SK-N-SH treated with all-trans-retinoic acid at 6 μM for 48 hours (cell line): ENCODE data around the gene PLD1.

Experiments used
- ARNTL ChIP-seq: fragments of 450-650 bp; formaldehyde crosslinking; IDR thresholded peaks from 2 replicates; pipeline ENCODE4 v1.5.0; 2020; ENCODE audit warnings: low read depth, mild to moderate bottlenecking, moderate library complexity, borderline replicate concordance
- GLIS3 ChIP-seq: fragments of 250-450 bp; sonication (Bioruptor Pico); IDR thresholded peaks from 2 replicates; pipeline ENCODE4 v1.5.0; 2020; ENCODE audit warnings: mild to moderate bottlenecking, moderate library complexity
- PATZ1 ChIP-seq: fragments of 250-450 bp; sonication (Bioruptor Pico); IDR thresholded peaks from 2 replicates; pipeline ENCODE4 v1.8.0; 2020; ENCODE audit warnings: mild to moderate bottlenecking, moderate library complexity, borderline replicate concordance
- SNAI2 ChIP-seq: fragments of 250-450 bp; sonication (Bioruptor Pico); IDR thresholded peaks from 2 replicates; pipeline ENCODE4 v1.5.0; 2020; ENCODE audit warnings: mild to moderate bottlenecking, moderate library complexity
- TOX ChIP-seq: fragments of 250-450 bp; sonication (Bioruptor Pico); IDR thresholded peaks from 2 replicates; pipeline ENCODE4 v1.8.0; 2021; ENCODE audit warnings: mild to moderate bottlenecking, moderate library complexity, borderline replicate concordance
- TF ChIP-seq, protein P1 (sequence below): fragments of 250-450 bp; sonication (Bioruptor Pico); IDR thresholded peaks from 2 replicates; pipeline ENCODE4 v1.5.0; 2020; ENCODE audit warnings: mild to moderate bottlenecking, moderate library complexity

- no peak for TF ChIP-seq GLIS3 (CRISPR knock-in tag)
- TF ChIP-seq TOX (CRISPR knock-in tag) = no peak
- TF ChIP-seq PATZ1 (CRISPR knock-in tag) = no peak
- TF ChIP-seq SNAI2 (CRISPR knock-in tag) = no peak
- TF ChIP-seq ARNTL (CRISPR knock-in tag) = no peak
- TF ChIP-seq, protein P1, sequence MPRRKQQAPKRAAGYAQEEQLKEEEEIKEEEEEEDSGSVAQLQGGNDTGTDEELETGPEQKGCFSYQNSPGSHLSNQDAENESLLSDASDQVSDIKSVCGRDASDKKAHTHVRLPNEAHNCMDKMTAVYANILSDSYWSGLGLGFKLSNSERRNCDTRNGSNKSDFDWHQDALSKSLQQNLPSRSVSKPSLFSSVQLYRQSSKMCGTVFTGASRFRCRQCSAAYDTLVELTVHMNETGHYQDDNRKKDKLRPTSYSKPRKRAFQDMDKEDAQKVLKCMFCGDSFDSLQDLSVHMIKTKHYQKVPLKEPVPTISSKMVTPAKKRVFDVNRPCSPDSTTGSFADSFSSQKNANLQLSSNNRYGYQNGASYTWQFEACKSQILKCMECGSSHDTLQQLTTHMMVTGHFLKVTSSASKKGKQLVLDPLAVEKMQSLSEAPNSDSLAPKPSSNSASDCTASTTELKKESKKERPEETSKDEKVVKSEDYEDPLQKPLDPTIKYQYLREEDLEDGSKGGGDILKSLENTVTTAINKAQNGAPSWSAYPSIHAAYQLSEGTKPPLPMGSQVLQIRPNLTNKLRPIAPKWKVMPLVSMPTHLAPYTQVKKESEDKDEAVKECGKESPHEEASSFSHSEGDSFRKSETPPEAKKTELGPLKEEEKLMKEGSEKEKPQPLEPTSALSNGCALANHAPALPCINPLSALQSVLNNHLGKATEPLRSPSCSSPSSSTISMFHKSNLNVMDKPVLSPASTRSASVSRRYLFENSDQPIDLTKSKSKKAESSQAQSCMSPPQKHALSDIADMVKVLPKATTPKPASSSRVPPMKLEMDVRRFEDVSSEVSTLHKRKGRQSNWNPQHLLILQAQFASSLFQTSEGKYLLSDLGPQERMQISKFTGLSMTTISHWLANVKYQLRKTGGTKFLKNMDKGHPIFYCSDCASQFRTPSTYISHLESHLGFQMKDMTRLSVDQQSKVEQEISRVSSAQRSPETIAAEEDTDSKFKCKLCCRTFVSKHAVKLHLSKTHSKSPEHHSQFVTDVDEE (CRISPR knock-in tag) = no peak
Observed at GRCh38 chr3:171755015-171755589, 55.2 kb downstream of the PLD1 start.
